Keratinocyte (primary cell): ENCODE data around the gene PCSK2.

Source experiments
- EZH2 ChIP-seq: IDR thresholded peaks from one replicate; pipeline ENCODE4 v1.6.1; 2012; ENCODE audit warnings: inconsistent platforms, mild to moderate bottlenecking, low read length, moderate library complexity
- TF ChIP-seq, protein P1 (sequence below), 3 experiments: IDR thresholded peaks in 1 of 3; conservative IDR thresholded peaks in 1 of 3; optimal IDR thresholded peaks in 1 of 3; 2 replicates in 2 of 3; 3 replicates in 1 of 3; pipeline versions ENCODE3 to v1.5.1; 2011; ENCODE audit warnings: low read length in 3 of 3, mild to moderate bottlenecking in 3 of 3, moderate library complexity in 2 of 3, control low read depth in 1 of 3, inconsistent platforms in 1 of 3; ENCODE audit not compliant: insufficient read depth in 2 of 3; ENCODE audit errors: extremely low read depth in 1 of 3

- TF ChIP-seq, protein P1, sequence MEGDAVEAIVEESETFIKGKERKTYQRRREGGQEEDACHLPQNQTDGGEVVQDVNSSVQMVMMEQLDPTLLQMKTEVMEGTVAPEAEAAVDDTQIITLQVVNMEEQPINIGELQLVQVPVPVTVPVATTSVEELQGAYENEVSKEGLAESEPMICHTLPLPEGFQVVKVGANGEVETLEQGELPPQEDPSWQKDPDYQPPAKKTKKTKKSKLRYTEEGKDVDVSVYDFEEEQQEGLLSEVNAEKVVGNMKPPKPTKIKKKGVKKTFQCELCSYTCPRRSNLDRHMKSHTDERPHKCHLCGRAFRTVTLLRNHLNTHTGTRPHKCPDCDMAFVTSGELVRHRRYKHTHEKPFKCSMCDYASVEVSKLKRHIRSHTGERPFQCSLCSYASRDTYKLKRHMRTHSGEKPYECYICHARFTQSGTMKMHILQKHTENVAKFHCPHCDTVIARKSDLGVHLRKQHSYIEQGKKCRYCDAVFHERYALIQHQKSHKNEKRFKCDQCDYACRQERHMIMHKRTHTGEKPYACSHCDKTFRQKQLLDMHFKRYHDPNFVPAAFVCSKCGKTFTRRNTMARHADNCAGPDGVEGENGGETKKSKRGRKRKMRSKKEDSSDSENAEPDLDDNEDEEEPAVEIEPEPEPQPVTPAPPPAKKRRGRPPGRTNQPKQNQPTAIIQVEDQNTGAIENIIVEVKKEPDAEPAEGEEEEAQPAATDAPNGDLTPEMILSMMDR (optimal IDR thresholded peaks at IDR 0.05 in 1 of 3, IDR thresholded peaks at IDR 0.05 in 1 of 3, conservative IDR thresholded peaks at IDR 0.05 in 1 of 3; ENCODE audit: extremely low read depth in 1 of 3, insufficient read depth in 2 of 3, low read length in 3 of 3), result no peak
- no peak for TF ChIP-seq EZH2
Measured at GRCh38 chr20:17457079-17457478, 230.2 kb downstream of the PCSK2 start.
